GF-D8 (cell line): ENCODE data around the gene KCNK17.
"Not testable (repeated sequence)": the region's sequence is repeated elsewhere in the genome, so short reads cannot be mapped to it uniquely, and the experiment has no call there.

ENCODE experiments used
- DNase-seq: peaks from one replicate; lab custom pipeline; 2025; lab: John Stamatoyannopoulos, UW

Gene KCNK17

GRCh38 chr6:39302011-39302410 lies 12.2 kb downstream of the KCNK17 start:
- no peak for DNase-seq

DNA sequence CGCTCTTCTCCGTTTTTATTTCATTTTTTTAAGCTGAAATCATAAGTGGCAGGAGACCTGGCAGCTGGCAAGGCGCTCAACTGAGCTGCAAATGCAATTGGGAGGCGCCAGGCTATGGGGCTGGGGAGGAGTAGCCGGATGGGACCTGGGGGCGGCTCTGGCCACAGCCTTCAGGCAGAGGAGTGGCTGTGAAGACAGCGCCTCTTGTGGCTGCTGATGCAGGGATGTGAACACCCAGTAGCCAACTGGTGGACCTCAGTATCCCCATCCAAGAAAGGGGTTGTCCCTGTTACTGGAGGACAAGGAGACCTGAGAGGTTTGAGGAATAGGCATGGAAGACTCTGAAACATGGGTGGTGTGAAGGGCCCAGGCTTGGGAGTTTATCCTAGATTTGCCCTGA lies 12.6 kb downstream of the KCNK17 start:
- DNase-seq = no peak

DNA sequence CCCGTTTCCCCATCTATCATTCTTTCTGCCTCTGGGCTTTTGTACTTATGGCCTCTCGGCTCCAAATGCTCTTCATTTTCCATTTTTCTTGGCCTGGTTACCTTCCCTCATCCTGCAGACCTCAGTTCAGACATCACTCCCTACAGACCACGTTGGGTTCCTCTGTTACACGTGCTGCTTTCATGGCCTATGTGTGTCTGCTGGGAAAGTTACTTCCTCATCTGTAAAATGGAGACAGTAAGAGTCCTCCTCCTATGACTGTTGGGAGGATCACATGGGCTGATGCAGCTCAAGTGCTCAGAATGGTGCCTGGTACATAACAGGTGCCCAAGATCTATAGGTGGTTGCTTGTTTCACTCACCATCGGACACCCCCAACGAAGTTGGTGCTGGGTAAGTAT lies 13.5 kb downstream of the KCNK17 start:
- DNase-seq = no peak

DNA sequence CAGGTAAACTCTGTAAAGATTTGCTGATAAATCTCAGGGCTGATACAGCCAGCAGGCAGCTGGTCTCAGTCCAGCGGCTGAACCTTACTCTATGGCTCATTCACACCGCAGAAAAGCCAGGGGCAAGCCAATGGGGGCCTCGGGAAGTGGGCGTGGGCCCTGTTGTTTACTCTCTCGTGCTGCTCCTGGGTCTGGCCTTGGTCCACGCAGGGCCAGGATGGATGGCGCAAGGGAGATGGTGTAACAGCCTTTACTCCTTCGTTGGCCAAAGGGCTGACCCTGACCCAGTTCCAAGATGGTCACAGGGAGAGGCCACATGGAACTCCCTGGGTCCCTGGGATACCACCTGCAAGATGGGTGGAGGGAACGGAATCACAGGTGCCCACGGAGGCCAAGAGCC lies 16.2 kb downstream of the KCNK17 start:
- DNase-seq = no peak

- no peak for DNase-seq
Observed at GRCh38 chr6:39296745-39297640, 17.2 kb downstream of the KCNK17 start.

DNA sequence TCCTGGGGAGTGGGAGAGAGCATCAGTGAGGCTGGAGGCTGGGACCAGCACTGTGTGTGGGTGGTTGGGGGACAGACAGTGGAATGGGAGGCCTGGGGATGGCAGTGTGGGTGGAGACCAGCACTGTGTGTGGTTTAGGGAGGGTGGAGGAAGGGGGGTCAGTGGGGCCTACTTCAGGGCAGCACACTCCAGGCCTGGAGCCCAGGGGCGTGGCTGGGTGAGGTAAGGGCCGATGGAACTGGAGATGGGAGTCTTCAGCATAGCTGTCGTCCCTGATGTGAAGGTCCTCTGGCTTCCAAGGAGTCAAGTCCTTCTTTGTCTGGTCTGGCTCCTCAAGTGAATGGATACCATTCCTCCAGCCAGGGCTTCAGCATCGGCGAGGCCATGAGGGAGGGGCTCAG lies 18.6 kb downstream of the KCNK17 start:
- no peak for DNase-seq

GRCh38 chr6:39294899-39295298 lies 19.3 kb downstream of the KCNK17 start:
- DNase-seq = no peak

GRCh38 chr6:39294133-39294532 lies 20.1 kb downstream of the KCNK17 start:
- DNase-seq = no peak

DNA sequence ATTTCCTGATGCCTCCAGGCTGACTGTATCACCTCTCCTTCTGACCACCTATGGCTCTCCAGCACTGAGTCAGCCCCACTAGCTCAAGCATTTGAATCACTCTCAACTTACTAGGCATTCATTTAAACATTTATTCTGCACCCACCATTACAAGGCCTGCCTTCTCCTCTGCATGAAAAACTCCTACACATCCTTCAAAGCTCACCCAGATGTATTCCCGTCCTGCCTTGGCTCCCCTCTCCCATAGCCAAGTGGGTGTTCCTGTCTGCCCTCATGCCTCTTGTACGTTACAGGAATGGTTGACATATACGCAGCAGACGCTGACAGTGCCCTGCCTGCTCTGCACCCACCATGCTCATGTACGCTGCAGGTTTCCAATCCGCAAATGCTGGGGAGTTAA lies 21.6 kb downstream of the KCNK17 start:
- DNase-seq = no peak

DNA sequence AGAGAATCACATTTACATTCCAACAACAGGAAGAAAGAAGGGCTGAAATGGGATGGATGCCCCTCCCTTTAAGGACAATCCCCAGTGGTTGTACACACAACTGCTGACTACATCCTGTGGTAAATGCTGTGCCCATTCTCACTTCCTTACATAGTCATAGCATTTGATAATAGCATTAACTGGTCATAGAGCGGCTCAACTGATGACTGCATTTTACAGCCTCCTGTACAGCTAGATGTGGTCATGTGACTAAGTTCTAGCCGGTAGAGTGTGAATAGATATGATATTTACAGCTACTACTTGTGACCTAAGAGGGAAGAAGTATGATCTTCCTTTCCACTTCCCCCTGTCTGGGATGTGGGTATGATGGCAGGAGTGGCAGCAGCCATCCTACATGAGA lies 24.7 kb downstream of the KCNK17 start:
- DNase-seq = no peak

GRCh38 chr6:39287601-39288000 lies 26.6 kb downstream of the KCNK17 start:
- DNase-seq = no peak

DNA sequence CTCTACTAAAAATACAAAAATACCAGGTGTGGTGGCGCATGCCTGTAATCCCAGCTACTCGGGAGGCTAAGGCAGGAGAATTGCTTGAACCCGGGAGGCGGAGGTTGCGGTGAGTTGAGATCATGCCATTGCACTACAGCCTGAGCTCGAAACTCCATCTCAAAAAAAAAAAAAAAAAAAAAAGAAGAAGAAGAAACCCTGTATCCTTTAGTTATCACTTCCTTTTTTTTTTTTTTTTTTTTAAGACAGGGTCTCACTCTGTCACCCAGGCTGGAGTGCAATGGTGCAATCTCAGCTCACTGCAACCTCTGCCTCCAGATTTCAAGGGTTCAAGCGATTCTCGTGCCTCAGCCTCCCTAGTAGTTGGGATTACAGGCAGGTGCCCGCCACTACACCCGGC lies 27.6 kb downstream of the KCNK17 start:
- DNase-seq = not testable (repeated sequence)

GRCh38 chr6:39282774-39283173 lies 31.4 kb downstream of the KCNK17 start:
- no peak for DNase-seq

- no peak for DNase-seq
Observed at GRCh38 chr6:39281312-39281980, 32.8 kb downstream of the KCNK17 start.

DNA sequence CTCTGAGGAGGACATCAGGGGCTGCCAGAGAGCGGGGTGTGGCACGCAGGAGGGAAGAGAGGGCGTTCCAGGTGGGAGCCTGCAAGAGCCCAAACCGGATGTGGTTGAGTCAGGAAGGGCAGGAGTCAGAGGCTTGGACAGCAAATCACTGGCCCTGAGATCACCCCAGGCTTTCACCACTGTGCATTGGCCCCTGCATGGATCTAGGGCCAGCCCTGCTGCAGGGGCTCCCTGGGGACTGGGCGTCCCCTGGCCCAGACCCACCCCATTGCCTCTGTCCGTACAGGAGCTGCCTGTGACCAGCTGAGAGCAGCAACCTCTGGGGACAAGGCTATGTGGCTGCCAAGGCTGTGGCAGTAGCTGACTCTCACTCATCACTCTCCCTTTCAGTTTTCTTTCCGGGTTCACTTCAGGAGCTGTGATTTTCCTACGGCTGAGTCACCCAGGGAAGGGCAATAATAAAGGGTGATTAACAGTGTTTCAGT lies 33.9 kb downstream of the KCNK17 start:
- no peak for DNase-seq

DNA sequence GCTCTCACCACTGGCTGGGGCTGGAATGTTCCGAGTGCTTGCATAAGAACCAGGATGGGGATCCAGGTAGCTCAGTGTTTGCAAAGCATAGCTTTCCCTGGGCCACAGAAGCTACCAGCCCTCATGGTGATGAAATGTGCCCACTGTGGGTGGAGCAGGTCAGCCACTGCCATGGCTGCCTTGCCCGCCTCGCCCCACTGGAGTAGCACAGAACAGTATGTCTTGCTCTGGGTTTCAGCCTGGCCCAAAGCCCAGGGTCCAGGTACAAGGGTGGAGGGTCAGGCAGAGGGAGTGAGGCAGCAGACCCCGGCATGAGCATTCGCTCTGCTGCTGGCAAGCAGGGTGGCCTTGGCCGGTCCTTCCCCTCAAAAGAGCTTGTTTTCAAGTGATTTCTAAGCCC lies 34.7 kb downstream of the KCNK17 start:
- DNase-seq = no peak

- no peak for DNase-seq
Observed at GRCh38 chr6:39276379-39276995, 37.7 kb downstream of the KCNK17 start.

- no peak for DNase-seq
Observed at GRCh38 chr6:39274903-39275302, 39.3 kb downstream of the KCNK17 start.

GRCh38 chr6:39274471-39274870 lies 39.7 kb downstream of the KCNK17 start:
- no peak for DNase-seq

DNA sequence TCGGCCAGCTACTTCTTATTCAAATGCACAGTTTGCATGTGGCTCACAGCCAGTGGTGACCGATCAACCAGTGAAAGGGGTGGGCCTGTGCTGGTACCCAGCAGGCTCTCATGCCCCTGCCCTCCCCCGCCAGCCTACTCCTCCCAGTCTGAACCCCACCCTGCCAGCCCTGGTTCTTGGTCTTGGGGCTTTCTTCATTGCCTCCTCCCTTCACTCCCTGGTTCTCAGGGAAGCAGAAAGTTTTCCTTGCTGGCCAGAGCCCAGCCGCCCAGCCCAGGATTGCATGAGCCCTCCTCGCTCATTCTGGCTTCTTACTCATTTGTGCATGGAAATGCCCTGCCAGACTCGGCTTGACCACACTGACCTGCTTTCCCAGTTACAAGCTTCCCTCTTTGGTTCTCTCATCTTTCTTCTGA lies 40.8 kb downstream of the KCNK17 start:
- no peak for DNase-seq

DNA sequence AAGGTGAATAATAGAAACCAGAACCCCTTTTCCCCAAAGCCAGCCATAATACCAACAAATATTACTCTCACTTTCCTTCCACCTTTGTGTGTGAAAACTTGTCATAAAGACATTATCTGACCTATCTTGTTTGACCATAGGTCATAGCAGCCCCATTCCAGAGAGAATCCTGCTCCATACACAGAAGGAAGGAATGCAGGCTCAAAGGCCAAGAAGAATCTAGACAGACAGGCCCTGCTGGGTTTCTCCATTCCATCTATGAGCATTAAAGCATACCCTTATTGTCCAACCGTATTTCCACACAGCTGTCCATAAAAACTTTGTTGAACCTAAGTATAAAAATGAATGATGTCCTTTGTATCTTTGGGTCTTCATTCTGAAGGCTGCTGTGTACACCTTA lies 44.3 kb downstream of the KCNK17 start:
- no peak for DNase-seq

DNA sequence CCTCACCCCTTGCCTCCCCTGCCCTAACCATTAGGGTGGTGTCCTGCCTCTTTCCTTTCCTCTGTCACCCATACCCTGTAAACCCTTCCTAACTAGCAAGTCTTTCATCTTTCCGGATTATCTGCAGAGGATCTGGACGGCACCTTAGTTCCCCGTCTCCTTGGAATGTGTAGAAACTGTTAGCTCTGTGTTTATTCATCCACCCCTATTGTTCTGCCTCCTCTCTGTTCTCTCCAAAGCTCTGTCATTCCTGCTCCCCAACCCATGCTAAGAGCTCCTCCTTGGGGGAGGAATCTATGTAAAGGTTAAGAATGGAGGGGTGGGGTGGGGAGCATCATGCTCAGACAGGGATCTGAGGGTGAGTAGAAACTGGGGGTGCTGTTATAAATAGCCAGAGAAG lies 45.5 kb downstream of the KCNK17 start:
- DNase-seq = no peak

DNA sequence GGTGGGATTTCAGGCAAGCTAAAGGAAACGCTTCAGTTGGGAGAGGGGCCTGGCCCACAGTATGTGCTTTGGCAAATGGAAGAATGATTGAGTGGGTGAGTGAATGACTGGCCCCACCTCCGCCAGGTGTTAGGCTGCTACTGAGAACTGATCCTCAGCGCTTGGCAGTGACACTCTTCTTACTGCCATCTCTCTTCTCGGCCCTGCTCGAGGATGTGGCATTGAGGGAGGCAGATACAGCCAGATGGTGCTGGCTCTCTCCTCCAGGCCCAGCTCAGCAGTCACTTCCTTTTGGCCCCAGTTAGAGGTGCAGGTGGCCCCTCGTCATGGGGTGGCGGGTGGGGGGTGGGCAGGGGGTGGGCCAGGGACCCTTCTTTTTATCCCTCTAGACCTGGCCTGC lies 46.0 kb downstream of the KCNK17 start:
- no peak for DNase-seq
